Myocyte (in vitro differentiated cells): ENCODE data around the gene TFAP2D. TPM values are rescaled to one million over a fixed set of nuclear protein-coding genes. Genes with fewer than 3 reads are reported as not detected.

Experiments used
- DNase-seq: peaks from one replicate; pipeline ENCODE4 v3.0.0-alpha.2; 2012; ENCODE audit warnings: low read depth
- polyA plus RNA-seq: library from polyadenylated mRNA; unstranded; fragments of >200 nt; gene quantifications from one replicate; pipeline ENCODE4 v1.2.1, GENCODE V29; 2012; ENCODE audit warnings: missing spikeins
- total RNA-seq: library from RNA; depleted of rRNA; stranded (reverse); fragments of >200 nt; gene quantifications from 2 replicates; pipeline ENCODE4 v1.2.3, GENCODE V29; 2014

TFAP2D gene
- not detected in 2 replicates for total RNA-seq
- not detected for polyA plus RNA-seq

- DNase-seq = no peak
Measured at GRCh38 chr6:50713226-50713625, at the start of gene TFAP2D. Gene TFAP2D (plus strand): TSS chr6:50713526. CDS start chr6:50714056, 530 bp downstream.

GRCh38 chr6:50663806-50664205 lies 49.5 kb upstream of the TFAP2D start:
- DNase-seq = no peak

- DNase-seq = no peak
Measured at GRCh38 chr6:50666089-50666488, 47.2 kb upstream of the TFAP2D start.

GRCh38 chr6:50681213-50681824 lies 32.0 kb upstream of the TFAP2D start:
- DNase-seq = no peak

GRCh38 chr6:50689210-50689609 lies 24.1 kb upstream of the TFAP2D start:
- no peak for DNase-seq

- no peak for DNase-seq
Measured at GRCh38 chr6:50691814-50692495, 21.4 kb upstream of the TFAP2D start.

- DNase-seq = no peak
Measured at GRCh38 chr6:50698546-50698945, 14.8 kb upstream of the TFAP2D start.

- DNase-seq = no peak
Measured at GRCh38 chr6:50699051-50699775, 14.1 kb upstream of the TFAP2D start.

- DNase-seq = no peak
Measured at GRCh38 chr6:50706575-50706974, 6.8 kb upstream of the TFAP2D start.

GRCh38 chr6:50707191-50707590 lies 6.1 kb upstream of the TFAP2D start:
- DNase-seq = no peak

- no peak for DNase-seq
Measured at GRCh38 chr6:50707652-50708300, 5.5 kb upstream of the TFAP2D start.

- no peak for DNase-seq
Measured at GRCh38 chr6:50708664-50709365, 4.5 kb upstream of the TFAP2D start.

- no peak for DNase-seq
Measured at GRCh38 chr6:50709366-50709734, 4.0 kb upstream of the TFAP2D start.

- DNase-seq = no peak
Measured at GRCh38 chr6:50711686-50712085, 1.6 kb upstream of the TFAP2D start.

GRCh38 chr6:50712291-50712690 lies 1.0 kb upstream of the TFAP2D start:
- DNase-seq = no peak

- no peak for DNase-seq
Measured at GRCh38 chr6:50713977-50714486, 706 bp downstream of the TFAP2D start.

GRCh38 chr6:50714487-50715379 lies 1.4 kb downstream of the TFAP2D start:
- no peak for DNase-seq

- no peak for DNase-seq
Measured at GRCh38 chr6:50716899-50717509, 3.7 kb downstream of the TFAP2D start.

GRCh38 chr6:50717734-50718457 lies 4.6 kb downstream of the TFAP2D start:
- DNase-seq = no peak
